HG02678 (cell line): ENCODE data around the gene NPAS3.

Source experiments
- ATAC-seq: cut with Tn5 transposase; IDR thresholded peaks from one replicate; pipeline ENCODE4 v1.9.1; 2021; ENCODE audit warnings: mild to moderate bottlenecking, moderate library complexity; ENCODE audit not compliant: unreplicated experiment

Gene NPAS3

DNA sequence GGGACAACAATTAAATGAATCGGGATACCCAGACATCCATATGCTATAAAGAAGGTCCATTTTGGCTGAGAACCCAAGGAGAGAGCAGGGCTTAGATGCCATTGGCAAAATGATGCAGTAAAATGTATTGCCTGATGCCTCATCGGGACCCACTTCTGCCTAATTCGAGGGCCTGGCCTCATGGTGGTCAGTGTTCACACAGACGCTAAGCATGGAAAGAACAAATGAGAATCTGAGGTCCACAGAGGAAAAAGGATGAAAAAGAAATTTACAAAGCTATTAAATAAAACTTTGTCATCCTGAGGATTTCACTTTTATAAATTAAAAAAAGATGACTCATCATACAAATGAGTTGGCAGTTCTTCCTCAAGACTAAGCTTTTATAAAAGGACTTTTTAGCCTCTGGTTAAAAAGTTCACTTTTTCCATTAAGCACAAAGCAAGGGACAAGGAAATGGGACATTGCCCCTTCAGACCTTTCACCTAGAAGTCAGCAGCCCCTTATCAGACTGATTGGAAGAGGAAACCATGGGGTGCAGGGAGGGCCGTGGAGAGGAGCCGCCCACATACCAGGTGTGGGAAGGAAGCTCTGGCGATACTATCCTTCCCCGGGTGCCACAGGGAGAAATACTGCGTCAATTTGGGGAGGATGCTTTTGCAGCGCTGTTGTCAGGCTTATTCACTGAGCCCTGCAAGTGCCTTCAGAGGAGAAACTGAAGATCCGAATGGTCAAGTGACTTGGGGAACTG, 836.2 kb downstream of the NPAS3 start:
- no peak for ATAC-seq

DNA sequence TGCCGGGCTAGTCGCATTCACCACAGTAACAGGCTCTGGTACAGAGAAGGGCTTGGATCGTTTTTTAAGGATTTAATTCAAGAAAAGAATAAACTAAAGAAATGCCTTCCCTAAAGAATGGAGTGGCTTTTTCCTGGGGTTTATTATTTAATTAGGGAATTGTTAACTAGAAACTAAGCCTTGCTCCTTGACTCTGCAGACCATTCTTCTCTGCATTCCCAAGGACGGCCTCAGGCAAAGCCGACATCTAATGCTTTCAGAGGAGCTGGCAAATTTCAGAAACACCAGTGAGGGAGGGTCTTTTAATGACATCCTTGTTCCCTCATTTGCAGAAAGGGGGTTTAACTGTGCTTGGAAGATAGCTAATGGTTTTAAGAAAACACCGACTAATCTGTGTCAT, 838.2 kb downstream of the NPAS3 start:
- ATAC-seq: no peak

DNA sequence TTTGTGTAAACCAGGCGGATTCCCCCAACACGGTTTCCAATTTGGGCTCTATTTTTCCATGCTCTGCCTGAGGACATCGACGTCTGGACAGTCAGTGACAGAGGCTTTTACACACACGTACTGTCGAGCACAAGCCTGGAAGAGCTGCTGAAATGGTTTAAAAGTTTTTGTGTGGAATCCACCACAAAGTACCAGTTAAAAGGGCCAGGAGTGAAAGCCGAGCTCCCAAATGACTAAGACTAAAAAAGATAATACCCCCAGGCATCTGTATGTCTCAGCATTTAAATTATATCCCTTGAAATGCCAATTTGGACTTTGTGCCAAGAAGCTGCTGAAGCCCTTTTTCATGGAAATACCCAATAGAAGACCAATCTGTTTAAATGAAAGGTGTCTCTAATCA, 839.0 kb downstream of the NPAS3 start:
- no peak for ATAC-seq

DNA sequence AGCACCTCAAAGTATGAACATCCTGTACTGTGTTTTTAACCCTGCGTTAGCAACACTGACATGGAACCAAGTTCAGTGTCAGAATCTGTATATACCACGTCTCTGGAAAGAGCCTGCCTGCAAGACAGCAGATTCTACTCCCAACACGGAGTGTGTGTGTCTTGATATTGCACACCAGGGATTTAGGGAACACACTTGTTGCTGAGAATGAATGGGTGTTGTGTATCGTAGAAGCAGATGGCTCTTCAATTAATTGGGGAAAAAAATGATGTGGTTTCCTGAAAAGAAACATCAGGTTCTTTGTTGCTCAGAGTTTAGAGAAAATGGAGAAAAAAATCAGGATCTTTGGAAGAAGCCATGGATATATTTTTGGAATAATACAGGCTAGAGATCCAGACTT, 841.4 kb downstream of the NPAS3 start:
- no peak for ATAC-seq

DNA sequence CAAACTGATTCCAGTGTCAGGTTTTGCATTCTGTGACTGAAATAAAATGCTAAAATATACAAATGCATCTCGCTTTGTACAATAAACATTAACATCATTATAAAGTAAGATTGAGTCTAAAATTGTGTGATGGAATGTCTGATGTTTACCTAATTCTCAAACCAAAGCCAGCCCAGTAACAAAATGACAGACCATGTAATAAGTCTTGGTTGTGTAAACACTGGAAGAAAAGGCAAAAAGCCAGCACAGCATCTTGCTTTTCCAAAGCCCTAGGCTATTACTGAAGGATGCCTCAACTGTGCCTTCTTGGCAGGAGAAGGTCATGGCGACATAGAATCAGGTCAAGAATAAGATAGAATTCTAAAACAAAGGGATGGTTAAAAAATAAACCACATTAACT, 842.6 kb downstream of the NPAS3 start:
- ATAC-seq: no peak

DNA sequence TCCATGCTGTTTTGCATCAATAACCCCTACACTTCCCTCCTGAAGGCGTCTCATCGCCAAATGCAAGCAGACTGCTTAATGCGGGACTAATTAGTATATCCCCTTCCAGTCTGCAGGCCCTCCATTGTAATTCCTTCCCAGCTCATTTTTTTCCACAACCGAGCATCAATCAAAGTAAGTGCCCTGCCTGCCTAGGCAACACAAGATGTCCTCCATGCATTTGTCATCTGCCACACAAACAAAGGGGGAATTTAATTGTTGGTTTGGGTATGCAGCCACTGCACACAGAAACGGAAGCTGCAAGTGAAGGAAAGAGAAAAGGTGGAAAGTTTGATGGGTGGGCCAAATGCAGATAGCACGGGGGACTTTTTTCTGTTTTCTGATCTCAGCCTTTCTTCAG, 844.2 kb downstream of the NPAS3 start:
- ATAC-seq: no peak

DNA sequence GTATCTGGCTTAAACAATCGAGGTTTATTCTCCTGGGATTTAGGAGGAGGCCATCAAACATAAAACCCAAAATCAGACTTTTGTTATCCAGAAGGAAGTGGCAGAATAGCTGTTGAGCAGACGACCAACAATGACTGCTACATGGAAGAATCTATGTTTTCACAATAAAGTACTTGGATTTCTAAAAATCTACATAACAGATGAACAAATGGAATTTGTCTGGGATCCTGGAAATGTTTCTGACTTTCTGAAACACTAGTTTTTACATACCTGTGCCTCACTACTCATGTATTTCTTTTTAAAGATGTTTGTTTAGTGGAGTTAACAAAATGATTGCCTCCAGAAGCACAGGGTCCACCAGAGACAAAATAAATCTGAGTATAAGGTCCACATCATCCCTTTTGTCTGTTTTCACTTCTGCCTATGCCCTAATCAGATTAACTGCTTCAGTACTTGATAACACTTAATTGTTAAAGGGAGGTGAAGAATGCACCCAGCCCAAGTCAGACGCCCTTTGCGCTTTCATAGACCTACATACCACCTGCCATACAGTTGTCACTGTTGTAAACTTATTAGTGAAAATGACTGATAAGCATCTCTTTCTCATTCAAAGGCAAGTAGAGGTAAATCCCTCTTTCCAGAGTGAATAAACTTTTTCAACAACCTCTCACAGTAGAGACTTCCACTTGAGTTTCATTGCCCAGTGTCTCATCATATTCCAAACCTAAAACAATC, 847.6 kb downstream of the NPAS3 start:
- no peak for ATAC-seq

DNA sequence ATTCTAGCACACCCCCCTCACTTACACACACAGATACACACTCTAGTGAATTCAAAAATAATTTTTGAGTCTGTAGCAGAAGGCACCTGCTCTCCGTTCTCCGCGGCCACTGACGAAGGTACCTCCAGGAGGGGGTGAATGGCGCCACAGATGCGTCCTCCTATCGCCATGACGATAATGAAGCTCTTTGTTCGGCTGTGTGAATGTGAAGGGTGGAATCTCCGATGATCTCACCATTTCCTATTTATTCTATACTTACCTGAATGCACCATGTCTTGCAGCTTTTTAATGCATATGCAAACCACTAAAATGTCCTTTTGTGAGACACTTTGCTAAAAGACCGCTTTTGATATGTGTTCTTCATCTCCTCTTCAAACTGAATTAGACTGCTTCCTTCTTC, 849.5 kb downstream of the NPAS3 start:
- no peak for ATAC-seq

DNA sequence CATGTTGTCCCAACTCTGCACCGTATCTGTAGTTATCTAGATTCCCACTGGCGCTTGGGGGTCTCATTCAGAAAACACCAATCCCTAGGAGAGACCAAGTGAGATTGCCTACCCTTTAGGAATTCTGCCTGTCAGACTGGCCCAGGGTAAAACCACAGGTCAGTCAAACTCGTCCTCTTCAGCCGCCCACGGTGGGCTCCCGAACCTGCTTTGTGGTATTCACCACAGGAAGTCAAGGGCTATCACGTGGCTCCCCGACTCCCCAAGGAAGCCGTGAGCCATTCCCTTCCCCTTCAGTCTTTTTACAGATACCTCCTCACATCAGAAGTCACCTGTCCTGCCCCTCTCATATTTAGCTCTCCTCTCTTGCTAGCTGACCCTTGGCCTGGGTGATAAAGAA, 852.3 kb downstream of the NPAS3 start:
- no peak for ATAC-seq

DNA sequence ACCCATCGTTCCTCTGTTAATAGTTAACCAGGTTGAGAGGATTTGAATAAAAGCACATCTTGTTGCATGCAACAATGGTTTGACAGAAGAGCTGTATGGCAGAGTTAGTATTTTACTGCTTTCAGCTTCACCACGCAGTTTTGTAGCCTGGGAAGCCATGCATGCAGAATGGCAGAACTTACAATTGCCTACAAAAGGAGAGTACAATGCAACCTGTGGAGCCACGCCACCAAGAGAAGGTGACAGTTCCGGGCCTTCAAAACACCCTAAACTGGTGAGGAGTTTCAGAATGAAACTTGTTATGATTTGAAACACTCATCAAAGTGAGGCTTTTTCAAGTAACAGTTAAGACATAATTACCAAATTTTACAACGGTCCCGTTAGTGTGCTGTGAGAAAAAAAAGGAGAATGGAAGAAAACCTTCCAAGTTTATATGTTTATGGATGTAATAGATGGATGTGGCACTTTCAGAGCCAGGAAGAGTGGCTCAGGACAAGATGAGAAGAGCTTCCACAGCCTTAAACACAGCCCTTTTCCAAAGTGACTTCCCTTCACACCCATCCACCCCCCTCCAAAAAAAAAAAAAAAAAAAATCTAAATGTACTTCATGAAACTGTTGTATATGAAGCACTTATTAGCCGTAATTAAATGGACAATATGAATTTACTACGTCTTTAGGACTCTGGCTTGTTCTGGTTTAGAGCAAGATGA, 853.5 kb downstream of the NPAS3 start:
- ATAC-seq: peak; percentile 68

DNA sequence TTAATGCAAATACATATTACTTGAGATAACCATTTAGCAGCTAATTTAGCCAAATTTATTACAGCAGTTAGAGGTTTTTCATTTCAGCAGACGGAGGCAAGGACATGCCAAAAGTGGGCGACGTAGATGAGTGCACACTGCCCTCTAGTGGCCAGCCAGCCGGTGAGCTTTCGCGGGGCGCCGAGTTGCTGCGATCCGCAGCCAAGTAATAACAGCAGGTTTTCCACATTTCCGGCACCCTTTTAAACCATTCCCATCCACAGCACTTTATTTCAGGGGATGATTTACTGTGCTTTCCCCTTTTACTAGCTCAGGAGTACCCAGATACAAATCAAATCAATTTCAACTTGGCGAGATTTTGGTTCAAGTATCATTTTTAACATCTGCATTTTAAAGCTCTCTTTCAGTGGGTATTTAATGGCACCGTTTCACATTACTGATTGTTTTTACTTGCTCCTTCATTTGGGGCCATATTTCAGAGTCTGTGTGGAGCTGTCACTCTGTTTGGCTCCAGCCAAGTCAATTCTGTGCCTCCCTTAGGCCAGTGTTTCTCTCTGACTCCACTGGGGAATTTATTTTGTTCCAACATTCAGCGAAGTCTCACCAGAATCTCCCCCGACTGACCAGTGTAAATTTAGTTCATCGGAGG, 854.2 kb downstream of the NPAS3 start:
- peak; percentile 62 for ATAC-seq

DNA sequence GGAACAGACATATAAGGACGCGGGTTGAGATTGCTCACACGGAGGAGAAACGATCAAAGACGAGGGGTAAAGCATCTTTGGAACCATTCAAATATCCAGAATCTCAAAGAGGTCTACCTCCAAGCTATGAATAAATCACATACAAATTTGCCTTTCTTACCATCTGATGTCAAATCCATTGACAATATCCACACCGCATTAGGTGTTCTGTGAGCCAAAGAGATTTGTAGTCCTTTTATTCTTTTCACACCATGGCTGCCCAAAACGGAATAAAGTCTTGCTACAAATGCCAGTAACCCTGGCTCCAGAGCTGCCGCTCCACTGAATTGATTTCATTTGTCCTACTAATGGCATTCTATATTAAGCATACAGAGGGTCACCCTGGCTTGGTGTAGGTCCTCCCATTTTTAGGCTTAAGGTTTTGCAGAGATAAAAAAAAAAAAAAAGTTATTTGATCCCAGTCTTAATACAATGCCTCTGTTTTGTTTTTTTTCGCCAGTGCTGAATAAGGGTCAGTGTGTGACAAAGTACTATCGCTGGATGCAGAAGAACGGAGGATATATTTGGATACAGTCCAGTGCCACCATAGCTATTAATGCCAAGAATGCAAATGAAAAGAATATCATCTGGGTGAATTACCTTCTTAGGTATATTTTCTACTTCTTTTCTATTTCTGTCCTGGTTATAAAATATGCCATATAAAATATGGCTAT, 854.9 kb downstream of the NPAS3 start:
- ATAC-seq: no peak

DNA sequence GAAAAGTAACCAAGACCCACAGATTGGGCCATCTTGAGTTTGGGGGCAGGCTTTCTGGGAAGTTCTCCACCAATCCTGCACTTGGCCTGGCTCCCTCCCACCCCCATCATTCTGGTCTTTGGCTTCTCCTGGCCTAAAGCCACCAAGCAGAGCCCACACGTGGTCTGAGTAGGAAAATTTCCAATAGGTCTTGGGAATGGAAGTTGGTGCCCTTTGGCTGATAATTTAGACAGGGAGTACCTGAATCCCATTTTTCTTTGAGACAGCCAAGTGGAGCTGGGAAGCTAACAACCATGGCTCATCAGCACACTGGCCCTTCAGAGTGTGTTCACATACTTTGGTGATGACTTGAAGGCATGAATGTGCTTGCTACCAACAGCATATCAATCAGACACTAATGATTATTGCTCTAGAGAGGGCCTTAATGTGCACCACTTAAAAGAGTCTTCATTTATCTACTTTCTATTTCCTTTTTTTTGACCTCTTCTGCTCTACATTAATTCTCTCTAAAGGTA, 856.2 kb downstream of the NPAS3 start:
- ATAC-seq: no peak

DNA sequence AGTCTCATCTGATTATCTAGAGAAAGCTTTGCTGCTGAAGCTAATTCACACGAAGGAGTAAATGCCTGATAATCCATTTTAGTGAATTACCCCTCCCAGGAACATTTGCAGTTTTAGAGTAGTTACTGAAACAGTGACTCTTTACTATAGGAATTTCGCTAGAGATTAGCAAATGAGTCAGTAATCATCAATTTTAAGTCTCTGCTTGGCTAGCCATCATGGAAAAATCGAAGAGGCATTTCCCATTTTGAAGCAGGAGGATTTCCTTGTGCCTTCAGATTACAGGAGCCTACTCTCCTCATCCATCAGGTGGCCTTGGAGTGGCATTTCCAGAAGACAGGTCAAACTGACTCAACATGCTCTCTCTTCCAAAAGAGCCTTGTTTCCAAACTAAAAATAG, 857.7 kb downstream of the NPAS3 start:
- no peak for ATAC-seq

DNA sequence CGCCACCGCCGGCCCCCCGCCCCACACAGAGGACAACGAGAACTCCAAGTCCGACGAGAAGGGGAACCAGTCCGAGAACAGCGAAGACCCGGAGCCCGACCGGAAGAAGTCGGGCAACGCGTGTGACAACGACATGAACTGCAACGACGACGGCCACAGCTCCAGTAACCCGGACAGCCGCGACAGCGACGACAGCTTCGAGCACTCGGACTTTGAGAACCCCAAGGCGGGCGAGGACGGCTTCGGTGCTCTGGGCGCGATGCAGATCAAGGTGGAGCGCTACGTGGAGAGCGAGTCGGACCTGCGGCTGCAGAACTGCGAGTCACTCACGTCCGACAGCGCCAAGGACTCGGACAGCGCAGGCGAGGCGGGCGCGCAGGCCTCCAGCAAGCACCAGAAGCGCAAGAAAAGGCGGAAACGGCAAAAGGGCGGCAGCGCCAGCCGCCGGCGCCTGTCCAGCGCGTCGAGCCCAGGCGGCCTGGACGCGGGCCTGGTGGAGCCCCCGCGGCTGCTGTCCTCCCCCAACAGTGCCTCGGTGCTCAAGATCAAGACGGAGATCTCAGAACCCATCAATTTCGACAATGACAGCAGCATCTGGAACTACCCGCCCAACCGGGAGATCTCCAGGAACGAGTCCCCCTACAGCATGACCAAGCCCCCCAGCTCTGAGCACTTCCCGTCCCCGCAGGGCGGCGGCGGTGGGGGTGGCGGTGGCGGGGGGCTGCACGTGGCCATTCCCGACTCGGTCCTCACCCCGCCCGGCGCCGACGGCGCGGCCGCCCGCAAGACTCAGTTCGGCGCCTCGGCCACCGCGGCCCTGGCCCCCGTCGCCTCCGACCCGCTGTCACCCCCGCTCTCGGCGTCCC, 861.3 kb downstream of the NPAS3 start:
- no peak for ATAC-seq

DNA sequence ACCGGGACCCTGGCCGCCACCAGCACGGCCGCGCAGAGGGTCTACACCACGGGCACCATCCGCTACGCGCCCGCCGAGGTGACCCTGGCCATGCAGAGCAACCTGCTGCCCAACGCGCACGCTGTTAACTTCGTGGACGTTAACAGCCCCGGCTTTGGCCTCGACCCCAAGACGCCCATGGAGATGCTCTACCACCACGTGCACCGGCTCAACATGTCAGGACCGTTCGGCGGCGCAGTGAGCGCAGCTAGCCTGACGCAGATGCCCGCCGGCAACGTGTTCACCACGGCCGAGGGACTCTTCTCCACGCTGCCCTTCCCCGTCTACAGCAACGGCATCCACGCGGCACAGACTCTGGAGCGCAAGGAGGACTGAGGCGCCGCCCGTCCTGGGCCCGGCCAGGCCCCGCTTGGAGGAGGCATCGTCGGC, 862.1 kb downstream of the NPAS3 start:
- ATAC-seq: no peak

DNA sequence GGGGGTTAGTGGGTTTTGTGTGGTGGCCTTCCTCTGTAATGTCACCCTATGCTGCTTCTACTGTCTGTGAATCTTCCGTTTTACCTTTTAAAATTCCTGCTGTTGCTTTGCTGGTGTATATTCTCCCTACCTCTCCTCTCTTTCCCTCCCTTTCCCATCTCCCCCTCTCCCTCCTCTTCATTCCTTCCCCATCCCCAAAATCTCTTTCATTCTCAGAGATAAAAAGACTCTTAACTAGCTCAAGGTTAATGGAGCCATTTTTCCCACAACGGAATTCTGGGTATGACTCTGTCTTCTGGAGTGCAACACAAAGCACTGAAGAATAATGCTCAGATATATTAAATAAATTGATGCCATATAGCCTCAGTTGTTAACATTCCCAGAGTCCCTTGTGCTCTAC, 864.1 kb downstream of the NPAS3 start:
- no peak for ATAC-seq

DNA sequence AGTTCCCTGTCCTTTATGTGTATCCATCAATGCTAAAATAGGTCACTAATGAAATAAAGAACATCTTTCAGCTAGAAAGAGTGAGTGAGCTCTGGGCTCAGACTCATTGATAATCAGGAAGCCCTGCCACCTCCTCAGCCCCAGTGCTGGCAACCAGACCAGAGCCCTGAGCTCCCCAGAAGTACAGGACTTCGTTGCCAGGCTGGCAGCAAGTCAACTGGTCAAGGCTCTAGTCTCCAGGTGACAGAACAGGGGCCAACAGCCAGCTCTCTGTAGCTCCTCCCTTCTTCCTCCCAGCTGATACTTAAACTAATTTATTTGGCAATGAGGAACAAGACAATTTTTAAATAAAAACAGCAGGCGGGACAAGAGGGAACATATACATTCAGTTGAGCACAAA, 866.9 kb downstream of the NPAS3 start:
- no peak for ATAC-seq

DNA sequence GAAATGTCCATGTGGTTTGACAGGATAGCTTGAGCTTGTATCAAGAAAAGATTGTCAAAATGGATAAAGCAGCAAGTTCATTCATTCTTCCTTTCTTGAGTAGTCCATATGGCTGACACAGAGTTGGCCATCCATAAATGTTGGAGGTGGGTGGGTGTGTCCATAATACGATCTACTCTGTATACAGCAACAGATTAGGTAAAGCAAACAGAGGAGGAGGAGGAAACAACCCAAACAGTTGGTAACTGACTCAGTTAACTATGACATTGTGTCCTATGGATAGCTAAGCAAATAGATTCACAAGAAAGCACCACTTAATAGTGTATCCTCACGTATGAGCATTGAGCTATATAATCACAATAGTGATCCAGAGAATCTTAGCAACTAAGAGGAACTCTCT, 868.2 kb downstream of the NPAS3 start:
- no peak for ATAC-seq

DNA sequence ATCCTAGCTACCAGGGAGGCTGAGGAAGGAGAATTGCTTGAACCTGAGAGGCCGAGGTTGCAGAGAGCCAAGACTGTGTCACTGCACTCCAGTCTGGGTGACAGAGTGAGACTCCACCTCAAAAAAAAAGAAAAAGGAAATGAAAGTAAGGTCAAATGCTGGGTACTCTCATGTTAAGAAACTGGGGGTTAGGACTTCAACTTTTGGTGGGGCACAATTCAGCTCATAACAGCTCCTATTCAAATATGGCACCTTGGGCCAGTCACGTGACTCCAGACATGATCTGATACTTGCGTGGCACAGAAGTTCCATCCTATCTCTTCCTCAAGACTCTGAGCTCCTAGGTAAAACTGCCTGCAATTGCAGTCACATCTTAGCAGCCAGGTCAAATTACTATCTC, 869.5 kb downstream of the NPAS3 start:
- no peak for ATAC-seq
